Small intestine (tissue), 7 donors: ENCODE data around the gene LRP10. TPM values are rescaled to one million over a fixed set of nuclear protein-coding genes. Genes with fewer than 3 reads are reported as not detected.

Experiments
- DNase-seq, 2 donors: peaks; one replicate each; pipeline versions ENCODE4 v3.0.0 to v3.0.0-alpha.2; 2013
- FAIRE-seq: peaks from 2 replicates; lab custom pipeline; 2012; peaks lifted over from hg19 to GRCh38; lab: Jason Lieb, UNC
- H3K27ac ChIP-seq, 3 donors: one replicate each; pipeline ENCODE4 v1.5.1; 2013; ENCODE audit warnings: low read length in 2 of 3, mild to moderate bottlenecking in 2 of 3, control low read depth in 1 of 3, inconsistent platforms in 1 of 3, low read depth in 1 of 3, moderate library complexity in 1 of 3
- H3K27me3 ChIP-seq, 3 donors: one replicate each; pipeline ENCODE4 v1.6.1; 2013; ENCODE audit warnings: low read length in 3 of 3, inconsistent platforms in 1 of 3; ENCODE audit not compliant: control insufficient read depth in 3 of 3, insufficient read depth in 3 of 3
- H3K36me3 ChIP-seq, 3 donors: one replicate each; pipeline ENCODE4 v1.6.1; 2013; ENCODE audit warnings: low read length in 3 of 3, inconsistent platforms in 1 of 3, low read depth in 1 of 3, mild to moderate bottlenecking in 1 of 3, moderate library complexity in 1 of 3; ENCODE audit not compliant: control insufficient read depth in 3 of 3, insufficient read depth in 2 of 3
- H3K4me1 ChIP-seq, 3 donors: one replicate each; pipeline ENCODE4 v1.6.1; 2013; ENCODE audit warnings: low read length in 2 of 3, inconsistent platforms in 1 of 3, low read depth in 1 of 3, mild to moderate bottlenecking in 1 of 3, moderate library complexity in 1 of 3; ENCODE audit not compliant: control insufficient read depth in 3 of 3, insufficient read depth in 2 of 3
- H3K4me3 ChIP-seq, 3 donors: one replicate each; pipeline ENCODE4 v1.5.1; 2013; ENCODE audit warnings: low read length in 3 of 3, control low read depth in 1 of 3, inconsistent platforms in 1 of 3, low read depth in 1 of 3, mild to moderate bottlenecking in 1 of 3, moderate library complexity in 1 of 3
- H3K9me3 ChIP-seq, 2 donors: one replicate each; pipeline ENCODE4 v1.6.1; 2013; ENCODE audit warnings: low read depth in 1 of 2, low read length in 1 of 2; ENCODE audit not compliant: control insufficient read depth in 2 of 2, insufficient read depth in 1 of 2
- WGBS, 3 donors: extraction: QIAGEN DNeasy Blood & Tissue Kit; methylation state at CpG; one replicate each; pipeline ENCODE4 v1.1.7; 2013; 5-methylcytosine and 5-hydroxymethylcytosine counted together
- polyA plus RNA-seq, 4 donors: library from polyadenylated mRNA; stranded (reverse) in 3 of 4; unstranded in 1 of 4; fragments of 200-250 nt in 3 of 4; fragments of 120-200 nt in 1 of 4; gene quantifications; one replicate each; pipeline versions ENCODE4 v1.2.1 to v1.2.3, GENCODE V29; 2013
- donor health status: healthy with polysubstance abuse.
- donor health status: control.
- donor health status: control.
- donor health status: Bipolar disorder and iron deficiency.
- donor health status: healthy.

The LRP10 gene
- polyA plus RNA-seq, 4 donors = 19.7 to 107 (median 57.8) TPM

- WGBS, 3 donors = 91 to 93% (median 93%) methylated on average over 21 of the region's 21 CpGs
Measured at GRCh38 chr14:22885975-22886374, 14.4 kb downstream of the LRP10 start.

GRCh38 chr14:22886500-22887259 lies 15.1 kb downstream of the LRP10 start:
- Histone ChIP-seq H3K4me1 (peaks cover 4 to 41% (median 6%) of the 10 kb centered on the region in 3 donors), H3K36me3 (no peaks in the 10 kb centered on the region), H3K9me3 (no peaks in the 10 kb centered on the region), H3K27ac (peak overlapping the region; percentile 57 to 81 (median 76)), H3K27me3 (no peaks in the 10 kb centered on the region), H3K4me3 (peak overlapping the region; percentile 43 to 72 (median 47))
- WGBS, 3 donors = 1 to 3% (median 3%) methylated on average over 61 to 77 of the region's 77 CpGs
- FAIRE-seq = no peak
- DNase-seq = peak; percentile 70 to 81

More at GRCh38 chr14:22885975-22886374, 14.4 kb downstream of the LRP10 start:
- peaks cover 4 to 41% (median 6%) of the 10 kb centered on the region in 3 donors for H3K4me1 ChIP-seq
- no peaks in the 10 kb centered on the region for H3K9me3 ChIP-seq
- DNase-seq (no peak), FAIRE-seq (no peak)
- peaks cover 0 to 2% (median 0%) of the 10 kb centered on the region in 3 donors for H3K36me3 ChIP-seq
- H3K27me3 ChIP-seq = no peaks in the 10 kb centered on the region
- H3K4me3 ChIP-seq = no peak overlapping the region
- peak overlapping the region in 2 of 3 donors; percentile 76 to 81 for H3K27ac ChIP-seq

GRCh38 chr14:22887260-22887989 lies 15.9 kb downstream of the LRP10 start:
- H3K4me3 ChIP-seq = peak overlapping the region; percentile 43 to 72 (median 47)
- H3K27ac ChIP-seq = peak overlapping the region; percentile 57 to 81 (median 76)
- H3K27me3 ChIP-seq = no peaks in the 10 kb centered on the region
- WGBS, 3 donors = 18 to 23% (median 20%) methylated on average over 11 of the region's 11 CpGs
- DNase-seq (peak; percentile 85 to 90), FAIRE-seq (no peak)
- H3K36me3 ChIP-seq = no peaks in the 10 kb centered on the region
- no peaks in the 10 kb centered on the region for H3K9me3 ChIP-seq
- peaks cover 4 to 39% (median 6%) of the 10 kb centered on the region in 3 donors for H3K4me1 ChIP-seq

GRCh38 chr14:22887990-22888378 lies 16.4 kb downstream of the LRP10 start:
- no peak overlapping the region for H3K4me3 ChIP-seq
- peak overlapping the region in 1 of 3 donors; percentile 76 for H3K27ac ChIP-seq
- H3K27me3 ChIP-seq = no peaks in the 10 kb centered on the region
- no peaks in the 10 kb centered on the region for H3K9me3 ChIP-seq
- no peaks in the 10 kb centered on the region for H3K36me3 ChIP-seq
- DNase-seq (no peak), FAIRE-seq (no peak)
- H3K4me1 ChIP-seq = peaks cover 4 to 34% (median 6%) of the 10 kb centered on the region in 3 donors
- 62 to 77% (median 71%) methylated on average over 5 of the region's 5 CpGs for WGBS, 3 donors

GRCh38 chr14:22888662-22889061 lies 17.1 kb downstream of the LRP10 start:
- FAIRE-seq (no peak), DNase-seq (peak; percentile 23 to 40)
- 19 to 42% (median 39%) methylated on average over 3 to 4 of the region's 4 CpGs for WGBS, 3 donors
- Histone ChIP-seq H3K36me3 (no peaks in the 10 kb centered on the region), H3K9me3 (no peaks in the 10 kb centered on the region), H3K4me1 (peaks cover 4 to 27% (median 6%) of the 10 kb centered on the region in 3 donors), H3K27ac (peak overlapping the region in 1 of 3 donors; percentile 50), H3K27me3 (no peaks in the 10 kb centered on the region), H3K4me3 (no peak overlapping the region)

- no peak overlapping the region for H3K27ac ChIP-seq
- H3K36me3 ChIP-seq = no peaks in the 10 kb centered on the region
- H3K9me3 ChIP-seq = no peaks in the 10 kb centered on the region
- no peak for DNase-seq
- peaks cover 2 to 15% (median 6%) of the 10 kb centered on the region in 3 donors for H3K4me1 ChIP-seq
- 93 to 96% (median 95%) methylated on average over 1 of the region's 1 CpG for WGBS, 3 donors
- no peak for FAIRE-seq
- H3K27me3 ChIP-seq = no peaks in the 10 kb centered on the region
- H3K4me3 ChIP-seq = no peak overlapping the region
Measured at GRCh38 chr14:22890416-22890815, 18.9 kb downstream of the LRP10 start.

- Histone ChIP-seq H3K4me1 (peaks cover 0 to 9% (median 0%) of the 10 kb centered on the region in 3 donors), H3K27ac (no peak overlapping the region), H3K9me3 (no peaks in the 10 kb centered on the region), H3K4me3 (no peak overlapping the region), H3K27me3 (no peaks in the 10 kb centered on the region), H3K36me3 (peaks cover 0 to 2% (median 0%) of the 10 kb centered on the region in 3 donors)
- DNase-seq (no peak), FAIRE-seq (no peak)
- 92 to 96% (median 92%) methylated on average over 7 of the region's 7 CpGs for WGBS, 3 donors
Measured at GRCh38 chr14:22892488-22892887, 20.9 kb downstream of the LRP10 start.

GRCh38 chr14:22893706-22894105 lies 22.2 kb downstream of the LRP10 start:
- Histone ChIP-seq H3K9me3 (no peaks in the 10 kb centered on the region), H3K4me1 (peaks cover 0 to 7% (median 0%) of the 10 kb centered on the region in 3 donors), H3K27me3 (no peaks in the 10 kb centered on the region), H3K27ac (no peak overlapping the region), H3K36me3 (peaks cover 0 to 2% (median 0%) of the 10 kb centered on the region in 3 donors), H3K4me3 (no peak overlapping the region)
- DNase-seq (no peak), FAIRE-seq (no peak)
- 94 to 96% (median 95%) methylated on average over 4 of the region's 4 CpGs for WGBS, 3 donors
